ENCODE results near the gene MS4A7.

Gene MS4A7

GRCh38 chr11:60344146-60344545 is 34.2 kb upstream of the MS4A7 start:
- TF ChIP-seq CTCF (IDR thresholded peaks at IDR 0.05; ENCODE audit: low read depth, low read length), result no peak
- no peak overlapping the region for H3K4me3 ChIP-seq (ENCODE audit: low read depth, low read length)

GRCh38 chr11:60345489-60345888 is 32.8 kb upstream of the MS4A7 start:
- no peak overlapping the region for H3K4me3 ChIP-seq (ENCODE audit: low read depth, low read length)
- TF ChIP-seq CTCF (IDR thresholded peaks at IDR 0.05; ENCODE audit: low read depth, low read length), result no peak

GRCh38 chr11:60347084-60347797 is 31.1 kb upstream of the MS4A7 start:
- TF ChIP-seq CTCF (IDR thresholded peaks at IDR 0.05; ENCODE audit: low read depth, low read length), result no peak
- H3K4me3 ChIP-seq (ENCODE audit: low read depth, low read length), result no peak overlapping the region

- no peak for TF ChIP-seq CTCF (IDR thresholded peaks at IDR 0.05; ENCODE audit: low read depth, low read length)
- H3K4me3 ChIP-seq (ENCODE audit: low read depth, low read length), result no peak overlapping the region
Observed at GRCh38 chr11:60348116-60348515, 30.2 kb upstream of the MS4A7 start.

- no peak overlapping the region for H3K4me3 ChIP-seq (ENCODE audit: low read depth, low read length)
- no peak for TF ChIP-seq CTCF (IDR thresholded peaks at IDR 0.05; ENCODE audit: low read depth, low read length)
Observed at GRCh38 chr11:60349990-60350389, 28.3 kb upstream of the MS4A7 start.

GRCh38 chr11:60357771-60358170 is 20.6 kb upstream of the MS4A7 start:
- no peak overlapping the region for H3K4me3 ChIP-seq (ENCODE audit: low read depth, low read length)
- TF ChIP-seq CTCF (IDR thresholded peaks at IDR 0.05; ENCODE audit: low read depth, low read length), result no peak

GRCh38 chr11:60360621-60361020 is 17.7 kb upstream of the MS4A7 start:
- no peak overlapping the region for H3K4me3 ChIP-seq (ENCODE audit: low read depth, low read length)

More at GRCh38 chr11:60360621-60361020, 17.7 kb upstream of the MS4A7 start:
- TF ChIP-seq CTCF (IDR thresholded peaks at IDR 0.05; ENCODE audit: low read depth, low read length), result no peak

Measured in WI38 (cell line).